GM12878 (cell line): ENCODE data around the gene LDLRAD4. TPM values are rescaled to one million over a fixed set of nuclear protein-coding genes. Genes with fewer than 3 reads are reported as not detected.

Experiments
- ASH2L ChIP-seq: fragments of 300-600, 200-600 bp; sonication (generic); IDR thresholded peaks from 2 replicates; pipeline ENCODE4 v1.6.1; 2017; ENCODE audit warnings: low read depth, mild to moderate bottlenecking, borderline replicate concordance
- BMI1 ChIP-seq: fragments of 450-650 bp; IDR thresholded peaks from 2 replicates; pipeline ENCODE4 v1.6.1; 2016; ENCODE audit warnings: mild to moderate bottlenecking, moderate library complexity, borderline replicate concordance
- BRCA1 ChIP-seq: IDR thresholded peaks from 2 replicates; pipeline ENCODE4 v1.6.1; 2011; ENCODE audit warnings: low read depth, low read length, improper control_type of control experiment
- CBFB ChIP-seq: IDR thresholded peaks from 2 replicates; pipeline ENCODE4 v1.6.1; 2016; ENCODE audit warnings: antibody characterized with exemption, low read depth
- CHD2 ChIP-seq: IDR thresholded peaks from 2 replicates; pipeline ENCODE4 v1.6.1; 2011; ENCODE audit warnings: low read depth, low read length, improper control_type of control experiment, borderline replicate concordance
- CREM ChIP-seq: IDR thresholded peaks from 2 replicates; pipeline ENCODE4 v1.6.1; 2014; ENCODE audit warnings: antibody characterized with exemption, low read depth
- E2F4 ChIP-seq: IDR thresholded peaks from 2 replicates; pipeline ENCODE4 v1.6.1; 2012; ENCODE audit warnings: low read depth, low read length, improper control_type of control experiment
- ETV6 ChIP-seq, 2 experiments: fragments of 450-650 bp in 1 of 2; IDR thresholded peaks in 1 of 2; conservative IDR thresholded peaks in 1 of 2; 2 replicates each; pipeline ENCODE4 v1.6.1; 2014; ENCODE audit warnings: antibody characterized with exemption in 1 of 2, borderline replicate concordance in 1 of 2, low read depth in 1 of 2, mild to moderate bottlenecking in 1 of 2, moderate library complexity in 1 of 2
- GABPA ChIP-seq: IDR thresholded peaks from 2 replicates; pipeline ENCODE4 v1.6.1; 2014; ENCODE audit warnings: antibody characterized with exemption, low read depth, mild to moderate bottlenecking, inconsistent platforms
- HCFC1 ChIP-seq: fragments of 150-350 bp; IDR thresholded peaks from 2 replicates; pipeline ENCODE4 v1.6.1; 2014; ENCODE audit warnings: low read length
- IKZF2 ChIP-seq, 2 experiments: fragments of 450-650 bp; IDR thresholded peaks; 2 replicates each; pipeline ENCODE4 v1.6.1; 2017; ENCODE audit warnings: mild to moderate bottlenecking in 2 of 2, moderate library complexity in 2 of 2
- IRF5 ChIP-seq: fragments of 450-650 bp; IDR thresholded peaks from 2 replicates; pipeline ENCODE4 v1.6.1; 2017; ENCODE audit warnings: borderline replicate concordance
- JUND ChIP-seq: IDR thresholded peaks from 2 replicates; pipeline ENCODE4 v1.6.1; 2012; ENCODE audit warnings: low read depth, mild to moderate bottlenecking, low read length, improper control_type of control experiment, moderate library complexity
- KAT2A ChIP-seq: conservative IDR thresholded peaks from 2 replicates; pipeline ENCODE4 v1.6.1; 2011; ENCODE audit warnings: low read depth, low read length; ENCODE audit not compliant: control insufficient read depth
- KDM1A ChIP-seq: fragments of 200-600 bp; sonication (generic); IDR thresholded peaks from 2 replicates; pipeline ENCODE4 v1.6.1; 2016; ENCODE audit warnings: borderline replicate concordance
- LARP7 ChIP-seq: fragments of 450-650 bp; IDR thresholded peaks from 2 replicates; pipeline ENCODE4 v1.6.1; 2017; ENCODE audit warnings: mild to moderate bottlenecking
- MAX ChIP-seq: IDR thresholded peaks from 2 replicates; pipeline ENCODE4 v1.6.1; 2012; ENCODE audit warnings: low read depth, low read length, improper control_type of control experiment
- MTA3 ChIP-seq: IDR thresholded peaks from 2 replicates; pipeline ENCODE4 v1.6.1; 2012; ENCODE audit warnings: low read length, inconsistent platforms, borderline replicate concordance
- NFIC ChIP-seq: IDR thresholded peaks from 2 replicates; pipeline ENCODE4 v1.6.1; 2012; ENCODE audit warnings: low read depth, mild to moderate bottlenecking, inconsistent platforms, low read length, moderate library complexity
- NR2C1 ChIP-seq: fragments of 450-650 bp; IDR thresholded peaks from 2 replicates; pipeline ENCODE4 v1.6.1; 2017; ENCODE audit warnings: antibody characterized with exemption, mild to moderate bottlenecking, moderate library complexity
- POLR2AphosphoS5 ChIP-seq: IDR thresholded peaks from 2 replicates; pipeline ENCODE4 v1.6.1; 2011; ENCODE audit warnings: mild to moderate bottlenecking, low read length, inconsistent platforms
- RAD51 ChIP-seq: fragments of 450-650 bp; IDR thresholded peaks from 2 replicates; pipeline ENCODE4 v1.6.1; 2016; ENCODE audit warnings: moderate library complexity, mild to moderate bottlenecking, inconsistent platforms
- SMAD1 ChIP-seq: fragments of 450-650 bp; IDR thresholded peaks from 2 replicates; pipeline ENCODE4 v1.6.1; 2018; ENCODE audit warnings: mild to moderate bottlenecking, low read depth; ENCODE audit not compliant: partially characterized antibody
- SMARCA5 ChIP-seq: fragments of 450-650 bp; IDR thresholded peaks from 2 replicates; pipeline ENCODE4 v1.6.1; 2017; ENCODE audit warnings: mild to moderate bottlenecking
- SREBF1 ChIP-seq: IDR thresholded peaks from 2 replicates; pipeline ENCODE4 v1.6.1; 2012; ENCODE audit warnings: mild to moderate bottlenecking, low read length
- SRF ChIP-seq, 2 experiments: IDR thresholded peaks; 2 replicates each; pipeline ENCODE4 v1.6.1; 2011; ENCODE audit warnings: low read depth in 2 of 2, low read length in 2 of 2, mild to moderate bottlenecking in 1 of 2, moderate library complexity in 1 of 2
- STAT3 ChIP-seq: IDR thresholded peaks from 2 replicates; pipeline ENCODE4 v1.6.1; 2011; ENCODE audit warnings: low read depth, low read length, improper control_type of control experiment
- SUPT20H ChIP-seq: IDR thresholded peaks from 2 replicates; pipeline ENCODE4 v1.6.1; 2011; ENCODE audit warnings: low read depth, mild to moderate bottlenecking, low read length, moderate library complexity, borderline replicate concordance; ENCODE audit not compliant: control insufficient read depth
- WRNIP1 ChIP-seq: IDR thresholded peaks from 2 replicates; pipeline ENCODE4 v1.6.1; 2011; ENCODE audit warnings: low read depth, low read length, improper control_type of control experiment, borderline replicate concordance
- YY1 ChIP-seq: IDR thresholded peaks from 2 replicates; pipeline ENCODE4 v1.6.1; 2011; ENCODE audit warnings: low read depth, mild to moderate bottlenecking, low read length
- ZNF622 ChIP-seq: fragments of 450-650 bp; IDR thresholded peaks from 2 replicates; pipeline ENCODE4 v1.6.1; 2017; ENCODE audit warnings: mild to moderate bottlenecking, inconsistent platforms
- ZZZ3 ChIP-seq: IDR thresholded peaks from 2 replicates; pipeline ENCODE4 v1.6.1; 2011; ENCODE audit warnings: low read depth; ENCODE audit not compliant: control insufficient read depth, insufficient read length
- polyA plus RNA-seq, 11 experiments: library from polyadenylated mRNA; depleted of rRNA in 4 of 11; unstranded in 6 of 11; stranded (reverse) in 5 of 11; fragments of >200 nt; fragmentation: Nextera tagmentation in 4 of 11; fragmentation: Illumina TruSeq in 1 of 11; extraction: Ambion mirVana in 4 of 11; extraction: Trizol in 1 of 11; gene quantifications; 1 replicate in 1 of 11; 2 replicates in 10 of 11; pipeline versions ENCODE4 v1.2.1 to v1.2.3, GENCODE V29; 2011 to 2016; ENCODE audit warnings: inconsistent platforms in 2 of 11, missing spikeins in 2 of 11, low read depth in 1 of 11
- total RNA-seq, 4 experiments: library from RNA; depleted of rRNA in 3 of 4; stranded (reverse); fragments of >200 nt in 3 of 4; fragmentation: Illumina TruSeq in 1 of 4; extraction: Trizol in 1 of 4; gene quantifications; 2 replicates each; pipeline versions ENCODE4 v1.2.1 to v1.2.3, GENCODE V29; 2013 to 2021

LDLRAD4 gene
- total and polyA plus RNA-seq, 10 of the 15 experiments (the other 5 are each of a cell fraction or from before 2014, with no cell fraction given): 2.7 to 16.8 (median 11.2) TPM

- TF ChIP-seq KAT2A: no peak
- no peak for TF ChIP-seq RAD51
- peak; percentile 74 for TF ChIP-seq GABPA
- no peak for TF ChIP-seq MAX
- TF ChIP-seq KDM1A: no peak
- no peak for TF ChIP-seq LARP7
- TF ChIP-seq ZZZ3: no peak
- no peak for TF ChIP-seq JUND
- TF ChIP-seq ETV6 (conservative IDR thresholded peaks at IDR 0.05 in 1 of 2, IDR thresholded peaks at IDR 0.05 in 1 of 2; ENCODE audit: borderline replicate concordance in 1 of 2, low read depth in 1 of 2): peak in 1 of 2 experiments; percentile 76; a peak in 1 of 4 replicates
- TF ChIP-seq HCFC1: no peak
- no peak for TF ChIP-seq SMAD1
- TF ChIP-seq ZNF622: no peak
- TF ChIP-seq SREBF1: no peak
- no peak for TF ChIP-seq ASH2L
- no peak; the same call in 1 of the 2 replicates for TF ChIP-seq NFIC
- TF ChIP-seq YY1: no peak
- TF ChIP-seq IKZF2 (IDR thresholded peaks at IDR 0.05): peak; percentile 37 to 46; a peak in 2 of 4 replicates
- no peak for TF ChIP-seq NR2C1
- no peak for TF ChIP-seq SUPT20H
- TF ChIP-seq BRCA1: no peak
- no peak for TF ChIP-seq E2F4
- TF ChIP-seq CBFB: no peak
- no peak for TF ChIP-seq SMARCA5
- no peak for TF ChIP-seq CHD2
- no peak for TF ChIP-seq WRNIP1
- peak; percentile 56; the same call in 1 of the 2 replicates for TF ChIP-seq POLR2AphosphoS5
- no peak for TF ChIP-seq IRF5
- TF ChIP-seq SRF (IDR thresholded peaks at IDR 0.05; ENCODE audit: low read depth in 2 of 2, low read length in 2 of 2): no peak
- no peak for TF ChIP-seq CREM
- TF ChIP-seq MTA3: no peak
- TF ChIP-seq STAT3: no peak
- no peak for TF ChIP-seq BMI1
Observed at GRCh38 chr18:13464432-13465123, 246.0 kb downstream of the LDLRAD4 start (continued).
